K562 treated with DMSO at 1 percent for 24 hours (cell line): Measurements from ENCODE around the gene DNAJC6. TPM values are rescaled to one million over a fixed set of nuclear protein-coding genes. Genes with fewer than 3 reads are reported as not detected.

Experiments
- total RNA-seq: library from RNA; unstranded; fragments of 300-600 nt; gene quantifications from 2 replicates; pipeline ENCODE4 v1.2.3, GENCODE V29; 2022; ENCODE audit warnings: low read depth; ENCODE audit not compliant: insufficient read depth

Gene DNAJC6
- 21.3 and 24.7 TPM in 2 replicates for total RNA-seq

DNA sequence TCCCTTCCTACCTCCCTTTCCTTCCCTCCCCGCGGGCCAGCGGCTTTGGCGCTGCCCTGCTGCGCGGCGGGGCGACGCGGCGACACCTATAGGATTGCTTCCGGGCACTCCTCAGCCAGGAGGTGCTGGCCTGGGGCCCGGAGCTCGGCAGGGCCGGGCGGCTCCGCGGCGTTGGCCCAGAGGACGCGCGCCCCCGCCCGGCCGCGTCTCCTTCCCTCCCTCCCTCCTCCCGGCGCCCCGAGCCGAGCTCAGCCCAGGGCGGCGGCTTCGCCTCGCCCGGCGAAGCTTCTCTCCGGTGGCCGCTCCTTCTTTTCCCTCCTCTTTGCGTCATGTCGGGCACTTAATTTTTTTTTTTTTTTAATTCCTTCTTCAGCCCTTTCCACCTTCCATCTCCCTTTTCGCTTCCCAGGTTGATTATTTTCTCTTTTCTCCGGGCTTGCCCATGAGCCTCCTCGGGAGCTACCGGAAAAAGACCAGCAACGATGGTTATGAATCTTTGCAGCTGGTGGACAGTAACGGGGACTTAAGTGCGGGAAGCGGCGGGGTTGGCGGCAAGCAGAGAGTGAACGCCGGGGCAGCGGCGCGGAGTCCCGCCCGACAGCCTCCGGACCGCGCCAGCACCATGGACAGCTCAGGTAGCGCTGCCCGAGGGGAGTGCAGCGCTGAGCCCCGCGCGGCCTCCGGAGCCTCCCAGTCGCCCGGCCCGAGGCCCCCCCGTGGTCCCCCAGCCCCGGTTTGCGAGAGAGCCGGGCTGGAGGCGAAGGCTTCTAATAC, at the start of gene DNAJC6:
Gene DNAJC6 (plus strand): TSS at position 240 of the 774 bp plus-strand sequence. CDS start 203 bp downstream, at position 443.

DNA sequence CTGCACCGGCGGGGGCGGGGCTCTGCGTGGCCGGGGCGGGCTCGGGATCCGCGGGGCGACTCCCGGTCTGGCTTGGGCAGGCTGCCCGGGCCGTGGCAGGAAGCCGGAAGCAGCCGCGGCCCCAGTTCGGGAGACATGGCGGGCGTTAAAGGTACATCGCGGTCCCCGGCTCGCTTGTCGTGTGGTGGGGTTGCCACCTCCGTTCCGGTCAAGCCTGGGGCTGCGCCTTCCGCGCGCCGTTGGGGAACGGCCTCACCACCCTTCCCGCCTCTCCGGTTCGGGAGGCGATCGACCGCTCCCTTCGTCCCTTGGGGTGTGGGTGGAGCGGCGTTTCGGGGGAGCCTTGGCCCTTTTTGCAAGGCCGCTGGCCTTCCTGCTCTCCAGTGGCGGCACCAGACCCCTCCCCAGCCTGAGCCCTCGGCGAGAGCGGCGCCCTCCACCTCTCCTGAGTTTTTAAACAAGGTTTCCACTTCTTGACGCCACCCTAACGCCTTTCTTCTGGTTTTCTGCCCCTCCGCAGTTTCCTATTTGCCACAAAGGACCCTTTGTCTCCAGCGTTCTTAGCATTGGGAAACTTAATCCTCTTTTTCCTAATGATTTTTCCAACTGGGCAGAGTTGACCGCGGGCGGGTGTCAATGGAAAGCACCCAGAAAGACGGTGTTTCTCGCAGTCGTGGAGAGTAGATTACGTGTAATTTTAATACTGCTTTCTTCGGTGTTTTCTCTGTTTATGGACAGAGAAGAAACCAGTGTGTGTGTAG, 111.4 kb downstream of the DNAJC6 start, which contains the start of the genes LEPR and LEPROT:
Gene LEPR (plus strand): TSS at position 79 of the 761 bp plus-strand sequence. CDS start 144,898 bp downstream, outside the sequence.
Gene LEPROT (plus strand): TSS at position 79 of the 761 bp plus-strand sequence. CDS start 57 bp downstream, at position 136.

Other genes starting within 250 kb of the DNAJC6 start
- 18.8 and 19.3 TPM in 2 replicates for gene AK4, start 161.3 kb upstream of the DNAJC6 start, total RNA-seq
- gene LEPR, start 111.1 kb downstream of the DNAJC6 start, total RNA-seq: 7.8 and 8.8 TPM in 2 replicates
- 21.9 and 30.3 TPM in 2 replicates for gene LEPROT, start 111.1 kb downstream of the DNAJC6 start, total RNA-seq